Measurements from ENCODE around the gene NFKB2.

DNA sequence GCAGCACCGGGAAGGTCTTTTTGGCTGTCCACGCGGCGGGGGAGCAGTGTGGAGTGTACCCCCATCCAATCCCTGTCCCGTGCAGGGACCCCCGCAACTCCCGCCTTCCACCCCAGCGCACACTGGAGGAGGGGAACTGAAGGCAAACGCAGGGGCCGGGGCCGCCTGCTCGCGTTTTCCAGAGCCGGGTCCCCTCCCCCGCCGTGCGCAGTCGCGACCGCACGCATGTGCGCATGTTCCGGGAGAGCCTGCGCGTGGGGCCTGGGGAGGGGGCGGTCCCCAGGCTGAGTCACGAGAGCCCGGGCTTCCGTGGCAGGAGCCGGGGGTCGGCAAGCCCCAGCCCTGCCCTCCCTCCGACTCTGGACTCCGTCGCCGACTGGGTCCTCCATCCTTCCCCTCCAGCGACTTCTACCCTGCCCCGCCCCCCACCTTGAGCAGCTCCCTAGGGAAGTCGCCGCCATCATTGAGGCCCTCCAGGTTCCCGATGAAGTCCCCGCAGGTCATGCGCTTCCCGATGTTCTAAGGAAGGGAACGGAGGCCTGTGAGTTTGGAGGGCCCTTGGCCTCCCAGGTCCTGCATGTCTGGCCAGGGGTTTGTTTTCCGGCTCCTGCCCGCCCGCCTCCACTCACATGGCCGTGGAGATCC lies 15.0 kb downstream of the NFKB2 start:
- TF ChIP-seq, protein P1, sequence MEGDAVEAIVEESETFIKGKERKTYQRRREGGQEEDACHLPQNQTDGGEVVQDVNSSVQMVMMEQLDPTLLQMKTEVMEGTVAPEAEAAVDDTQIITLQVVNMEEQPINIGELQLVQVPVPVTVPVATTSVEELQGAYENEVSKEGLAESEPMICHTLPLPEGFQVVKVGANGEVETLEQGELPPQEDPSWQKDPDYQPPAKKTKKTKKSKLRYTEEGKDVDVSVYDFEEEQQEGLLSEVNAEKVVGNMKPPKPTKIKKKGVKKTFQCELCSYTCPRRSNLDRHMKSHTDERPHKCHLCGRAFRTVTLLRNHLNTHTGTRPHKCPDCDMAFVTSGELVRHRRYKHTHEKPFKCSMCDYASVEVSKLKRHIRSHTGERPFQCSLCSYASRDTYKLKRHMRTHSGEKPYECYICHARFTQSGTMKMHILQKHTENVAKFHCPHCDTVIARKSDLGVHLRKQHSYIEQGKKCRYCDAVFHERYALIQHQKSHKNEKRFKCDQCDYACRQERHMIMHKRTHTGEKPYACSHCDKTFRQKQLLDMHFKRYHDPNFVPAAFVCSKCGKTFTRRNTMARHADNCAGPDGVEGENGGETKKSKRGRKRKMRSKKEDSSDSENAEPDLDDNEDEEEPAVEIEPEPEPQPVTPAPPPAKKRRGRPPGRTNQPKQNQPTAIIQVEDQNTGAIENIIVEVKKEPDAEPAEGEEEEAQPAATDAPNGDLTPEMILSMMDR (IDR thresholded peaks at IDR 0.05; ENCODE audit: low read length): no peak
- no peak for TF ChIP-seq EZH2 (IDR thresholded peaks at IDR 0.05; ENCODE audit: borderline replicate concordance, low read length)

Data from OCI-LY1 (cell line).